ENCODE measurements around the gene PGLYRP4.
"Not testable (repeated sequence)": the region's sequence is repeated elsewhere in the genome, so short reads cannot be mapped to it uniquely, and the experiment has no call there.

Gene PGLYRP4

DNA sequence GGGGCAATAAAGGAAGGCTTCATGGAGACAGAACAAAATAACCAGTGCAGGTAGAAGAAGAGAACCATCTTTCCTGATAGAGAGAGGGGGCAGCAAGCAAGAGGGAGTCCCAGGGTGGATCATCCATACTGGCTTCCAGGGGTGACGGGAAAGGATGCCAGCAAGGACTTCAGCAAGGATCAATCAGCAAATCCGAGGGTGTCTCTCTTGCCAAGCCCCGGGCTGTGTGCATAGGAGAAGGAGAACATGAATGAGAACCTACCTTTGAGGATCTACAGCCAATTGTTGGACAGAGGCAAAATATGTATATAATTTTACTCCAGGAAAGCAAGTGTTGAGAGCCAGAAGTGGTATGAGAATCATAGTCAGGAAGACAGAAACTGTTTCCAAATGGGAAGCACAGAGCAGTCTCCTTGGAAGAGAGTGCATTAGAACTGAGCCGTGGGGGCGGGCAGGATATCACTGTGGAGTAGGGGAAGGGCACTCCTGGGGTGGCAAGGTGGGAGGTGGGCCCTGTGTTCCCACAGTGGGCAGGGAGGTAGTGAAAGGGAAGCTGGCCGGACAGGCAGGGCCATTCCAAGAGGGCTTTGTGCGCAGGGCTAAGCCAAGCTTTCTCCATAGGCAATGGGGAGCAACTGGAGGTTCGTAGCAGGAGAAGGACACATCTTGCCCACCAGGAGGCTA lies 7.9 kb upstream of the PGLYRP4 start:
- DNase-seq (ENCODE audit: low read depth) = no peak

DNA sequence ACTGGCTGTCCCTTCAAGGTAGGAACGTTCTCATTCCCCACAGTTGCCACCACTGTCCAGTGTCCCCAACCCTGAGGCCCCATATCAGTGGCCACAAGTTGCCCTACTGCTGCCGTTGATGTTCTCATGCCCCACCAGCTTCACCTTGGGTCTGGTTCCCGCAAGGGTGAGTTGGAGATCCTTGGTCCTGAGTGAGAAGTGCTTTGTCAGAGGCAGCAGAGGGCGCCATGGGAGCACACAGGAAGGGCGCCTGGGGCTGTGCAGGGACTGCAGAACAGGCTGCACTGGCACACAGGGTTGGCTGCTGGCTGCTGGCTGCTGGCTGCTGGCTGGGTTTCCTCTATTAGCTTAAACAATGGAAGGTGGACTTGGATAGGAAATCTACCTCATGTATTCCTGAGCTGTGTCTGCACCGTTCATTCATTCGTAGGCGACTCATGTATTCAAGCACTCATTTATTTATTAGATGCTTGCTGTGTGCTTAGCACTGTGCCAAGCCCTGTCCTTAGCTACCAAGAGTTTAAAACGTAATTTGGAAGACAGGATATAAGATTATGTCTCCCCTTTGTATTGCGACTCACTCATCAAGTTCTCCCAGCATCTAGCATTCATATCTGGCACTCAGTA lies 6.9 kb upstream of the PGLYRP4 start:
- DNase-seq (ENCODE audit: low read depth) = no peak

DNA sequence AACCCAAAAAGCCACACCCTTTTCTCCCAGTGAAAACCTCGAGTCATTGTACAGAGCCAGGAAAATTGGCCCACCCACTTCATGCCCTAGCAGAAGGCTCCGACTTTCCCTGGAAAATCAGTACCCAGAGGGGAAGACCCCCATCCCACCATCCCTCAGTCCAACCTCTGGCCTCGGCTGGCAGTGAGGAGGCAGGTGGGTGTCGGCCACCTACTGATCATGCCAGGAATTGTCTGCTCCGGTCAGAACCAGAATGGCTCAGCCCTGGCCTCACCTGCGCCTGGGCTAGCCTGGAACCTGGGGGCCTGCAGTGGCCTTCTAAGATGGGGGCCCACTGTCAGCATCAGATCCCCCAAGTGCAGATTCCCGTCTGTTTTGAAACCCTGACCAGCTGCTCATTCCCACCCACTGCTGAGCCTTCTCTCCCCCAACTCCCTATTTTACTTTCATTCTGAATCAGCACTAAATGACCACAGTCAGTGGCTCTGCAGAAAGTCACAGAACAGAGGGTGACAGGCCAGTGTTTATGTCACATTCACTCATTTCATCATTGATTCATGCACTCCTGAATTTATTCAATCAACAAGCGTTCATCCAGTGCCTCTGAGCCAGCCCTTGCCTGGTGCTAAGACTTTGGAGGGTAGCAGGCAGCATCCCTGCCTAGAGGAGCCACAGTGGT lies 6.0 kb upstream of the PGLYRP4 start:
- no peak for DNase-seq (ENCODE audit: low read depth)

GRCh38 chr1:153353226-153353947 lies 4.7 kb upstream of the PGLYRP4 start:
- DNase-seq (ENCODE audit: low read depth) = no peak

- peak; percentile 37 for DNase-seq (ENCODE audit: low read depth)
Measured at GRCh38 chr1:153352523-153352922, 3.9 kb upstream of the PGLYRP4 start.

DNA sequence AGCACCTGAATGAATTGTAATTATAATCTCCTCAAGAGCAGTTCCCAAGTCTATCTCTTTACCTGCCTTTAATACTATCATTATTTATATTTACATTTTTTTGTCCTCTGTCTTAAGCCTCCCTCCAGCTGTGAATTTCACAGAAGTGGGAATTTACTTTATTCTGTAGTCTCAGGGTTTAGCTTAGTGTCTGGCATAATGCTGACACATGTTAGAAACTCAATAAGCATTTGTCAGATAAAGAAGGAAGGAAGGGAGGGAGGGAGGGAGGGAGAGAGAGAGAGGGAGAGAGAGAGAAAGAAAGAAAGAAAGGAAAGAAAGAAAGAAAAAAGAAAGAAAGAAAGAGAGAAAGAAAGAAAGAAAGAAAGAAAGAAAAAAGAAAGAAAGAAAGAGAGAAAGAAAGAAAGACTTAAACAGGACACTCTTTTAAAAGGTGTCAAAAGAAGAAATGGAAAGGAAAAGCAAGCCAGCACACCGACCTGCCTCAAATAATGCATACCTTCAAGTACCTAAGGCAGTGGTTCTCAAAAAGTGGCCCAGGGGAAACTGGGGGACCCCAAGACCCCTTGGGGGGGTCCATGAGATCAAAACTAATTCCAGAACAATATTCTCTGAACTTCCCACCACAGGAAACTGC lies 1.8 kb upstream of the PGLYRP4 start:
- no peak for DNase-seq (ENCODE audit: low read depth)

DNA sequence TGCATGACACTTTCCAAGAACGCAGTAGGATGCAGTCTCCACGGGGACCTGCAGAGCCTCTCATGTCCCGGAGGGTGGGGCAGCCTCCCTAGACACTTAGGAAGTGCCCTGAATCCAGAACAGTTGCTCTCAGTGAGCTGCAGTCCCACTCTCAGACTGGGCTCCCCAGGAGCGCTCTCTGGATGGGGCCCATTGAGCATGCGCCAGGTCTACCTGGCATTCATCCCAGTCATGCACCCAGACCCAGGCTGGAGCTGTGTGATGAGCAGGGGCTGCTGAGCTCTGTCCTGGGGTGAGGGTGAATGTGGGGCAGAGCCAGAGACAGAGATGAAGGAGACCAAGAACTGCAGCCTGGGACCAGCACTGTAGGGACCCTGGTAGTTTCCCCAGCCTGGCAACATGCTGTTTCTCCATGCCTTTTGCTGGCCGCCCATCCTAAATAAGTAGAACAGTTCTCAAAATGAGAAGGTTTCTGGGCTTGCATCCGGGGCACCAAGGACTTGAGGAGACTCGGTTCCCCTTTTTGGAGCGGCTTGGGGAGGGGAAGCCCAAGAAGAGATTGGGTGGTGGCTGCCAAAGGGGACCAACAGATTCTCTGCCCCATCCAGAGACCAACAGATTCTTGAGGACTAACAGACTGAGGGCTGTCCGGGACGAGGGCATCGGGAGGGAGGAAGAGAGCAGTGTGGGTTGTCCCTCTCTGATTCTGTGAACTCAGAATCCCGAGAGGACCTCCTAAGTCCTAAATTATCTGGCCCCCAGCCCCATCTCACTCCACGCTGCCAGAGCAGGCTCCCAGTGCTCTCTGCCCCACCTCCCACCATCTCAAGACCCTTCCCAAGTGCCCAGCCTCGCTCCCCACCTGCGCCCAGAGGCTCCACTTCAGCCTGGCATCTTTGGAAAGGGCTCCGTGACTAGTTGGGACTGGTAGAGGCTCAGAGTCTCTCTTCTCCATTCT lies 1.0 kb upstream of the PGLYRP4 start:
- DNase-seq (ENCODE audit: low read depth) = no peak

DNA sequence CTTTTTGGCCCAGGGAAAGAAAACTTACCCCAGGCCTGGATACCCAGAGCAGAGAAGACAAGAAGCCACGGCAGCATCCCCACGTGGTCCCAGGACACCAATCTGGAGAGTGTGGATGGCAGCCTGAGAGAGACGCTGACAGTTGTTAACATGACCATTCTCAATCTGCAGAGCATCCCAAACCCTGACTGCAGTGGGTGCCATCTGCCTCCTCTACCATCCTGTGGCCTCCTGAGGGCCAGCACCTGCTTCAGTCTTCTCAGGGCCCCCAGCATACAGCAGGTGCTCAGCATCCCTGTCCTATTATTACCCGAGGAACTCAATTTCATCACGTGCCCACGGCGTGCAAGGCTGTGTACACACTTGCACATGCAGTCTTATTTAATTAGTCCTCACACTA lies 785 bp downstream of the PGLYRP4 start:
- no peak for DNase-seq (ENCODE audit: low read depth)

DNA sequence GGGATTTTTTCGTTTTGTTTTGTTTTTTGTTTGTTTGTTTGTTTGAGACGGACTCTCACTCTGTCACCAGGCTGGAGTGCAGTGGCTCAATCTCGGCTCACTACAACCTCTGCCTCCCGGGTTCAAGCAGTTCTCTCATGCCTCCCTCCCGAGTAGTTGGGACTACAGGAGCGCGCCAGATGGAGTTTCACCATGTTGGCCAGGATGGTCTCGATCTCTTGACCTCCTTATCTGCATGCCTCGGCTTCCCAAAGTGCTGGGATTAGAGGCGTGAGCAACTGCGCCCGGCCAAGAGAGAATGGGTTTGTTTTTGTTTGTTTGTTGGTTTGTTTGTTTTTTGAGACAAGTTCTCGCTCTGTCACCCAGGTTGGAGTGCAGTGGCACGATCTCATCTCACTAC lies 1.6 kb downstream of the PGLYRP4 start:
- DNase-seq (ENCODE audit: low read depth) = not testable (repeated sequence)

DNA sequence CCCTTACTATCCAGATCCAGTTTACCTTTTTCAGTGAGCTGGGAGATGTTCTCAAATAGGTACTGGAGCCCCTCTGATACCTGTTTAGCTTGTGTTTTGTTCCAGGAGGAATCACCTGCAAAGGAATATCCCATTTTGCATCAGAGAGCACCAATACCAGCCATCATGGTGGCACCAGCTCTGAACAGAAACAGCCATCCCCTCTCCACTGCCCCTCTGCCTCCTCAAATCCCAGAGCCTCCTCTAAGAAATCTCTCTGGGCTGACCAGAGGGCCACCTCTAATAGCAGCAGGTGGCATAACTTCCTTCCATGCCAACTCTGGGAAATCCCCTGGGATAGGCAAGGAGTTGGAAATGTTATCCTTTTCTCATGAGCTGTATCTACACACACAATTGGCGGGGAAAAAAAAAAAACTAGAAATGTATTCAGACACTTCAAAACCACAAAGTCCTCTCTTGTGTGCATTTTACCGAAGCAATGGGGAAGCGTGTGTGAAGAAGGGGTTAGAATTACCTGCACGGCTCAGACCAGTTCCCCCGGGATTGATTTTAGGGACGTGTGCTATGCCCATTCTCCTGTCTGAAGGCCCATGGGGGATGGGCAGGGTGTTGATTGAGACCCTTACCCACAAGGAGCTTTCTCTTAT lies 2.4 kb downstream of the PGLYRP4 start:
- DNase-seq (ENCODE audit: low read depth) = no peak

DNA sequence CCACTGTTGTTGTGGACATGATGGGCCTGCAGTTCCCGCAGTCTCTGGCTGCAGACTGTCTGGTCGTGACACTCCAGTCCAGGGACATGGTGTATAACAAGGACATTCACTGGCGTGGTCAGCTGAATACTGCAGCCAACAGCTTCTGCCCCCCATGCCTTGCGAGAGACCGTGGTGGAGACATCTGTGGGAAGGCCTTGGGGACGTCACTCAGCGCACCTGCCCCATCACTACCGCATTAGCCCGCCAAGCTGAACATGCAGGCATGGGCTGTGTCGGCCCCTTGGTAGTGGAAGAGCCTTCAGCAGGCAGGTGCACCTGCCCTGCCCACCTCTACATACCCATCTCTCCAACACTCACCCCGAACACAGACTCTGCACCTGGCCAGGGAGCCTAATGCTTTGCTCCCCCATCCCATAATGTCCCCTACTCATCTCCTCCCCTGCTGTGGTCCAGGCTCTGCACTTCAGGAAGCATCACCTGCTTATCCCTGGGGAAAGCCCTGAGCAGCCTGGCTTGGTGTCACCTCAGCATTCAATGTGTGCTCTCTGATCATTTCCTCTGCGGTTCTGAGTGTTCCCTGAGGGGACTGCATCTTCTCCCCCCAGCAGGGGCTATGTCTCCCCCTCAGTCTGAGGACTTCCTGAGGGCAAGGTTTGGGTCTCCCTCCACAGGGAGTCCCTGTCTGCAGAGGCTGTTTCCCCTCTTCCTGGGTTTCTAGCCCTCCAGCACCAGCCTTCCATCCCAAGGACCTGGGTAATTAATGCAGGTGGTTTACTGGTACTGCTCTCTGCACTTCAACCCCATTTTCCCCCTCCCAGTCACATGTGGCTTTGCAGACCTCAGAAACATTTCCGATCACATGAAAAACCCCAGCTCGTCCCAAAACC lies 3.2 kb downstream of the PGLYRP4 start:
- DNase-seq (ENCODE audit: low read depth) = no peak

DNA sequence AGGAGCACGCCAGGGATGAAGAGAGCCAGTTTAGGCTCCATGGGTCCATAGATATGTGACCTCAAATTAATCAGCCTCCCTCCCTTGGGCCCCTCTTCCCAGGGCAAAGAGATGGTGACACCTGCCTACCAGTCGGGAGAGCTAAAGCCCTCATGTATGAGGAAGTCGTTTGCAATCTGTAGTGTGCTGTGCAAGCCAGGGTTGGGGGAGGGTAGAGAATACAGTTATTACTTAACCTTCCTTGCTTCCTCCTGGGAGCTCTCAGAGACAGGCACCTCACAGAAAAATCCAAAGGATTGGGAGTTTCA lies 4.0 kb downstream of the PGLYRP4 start:
- no peak for DNase-seq (ENCODE audit: low read depth)

DNA sequence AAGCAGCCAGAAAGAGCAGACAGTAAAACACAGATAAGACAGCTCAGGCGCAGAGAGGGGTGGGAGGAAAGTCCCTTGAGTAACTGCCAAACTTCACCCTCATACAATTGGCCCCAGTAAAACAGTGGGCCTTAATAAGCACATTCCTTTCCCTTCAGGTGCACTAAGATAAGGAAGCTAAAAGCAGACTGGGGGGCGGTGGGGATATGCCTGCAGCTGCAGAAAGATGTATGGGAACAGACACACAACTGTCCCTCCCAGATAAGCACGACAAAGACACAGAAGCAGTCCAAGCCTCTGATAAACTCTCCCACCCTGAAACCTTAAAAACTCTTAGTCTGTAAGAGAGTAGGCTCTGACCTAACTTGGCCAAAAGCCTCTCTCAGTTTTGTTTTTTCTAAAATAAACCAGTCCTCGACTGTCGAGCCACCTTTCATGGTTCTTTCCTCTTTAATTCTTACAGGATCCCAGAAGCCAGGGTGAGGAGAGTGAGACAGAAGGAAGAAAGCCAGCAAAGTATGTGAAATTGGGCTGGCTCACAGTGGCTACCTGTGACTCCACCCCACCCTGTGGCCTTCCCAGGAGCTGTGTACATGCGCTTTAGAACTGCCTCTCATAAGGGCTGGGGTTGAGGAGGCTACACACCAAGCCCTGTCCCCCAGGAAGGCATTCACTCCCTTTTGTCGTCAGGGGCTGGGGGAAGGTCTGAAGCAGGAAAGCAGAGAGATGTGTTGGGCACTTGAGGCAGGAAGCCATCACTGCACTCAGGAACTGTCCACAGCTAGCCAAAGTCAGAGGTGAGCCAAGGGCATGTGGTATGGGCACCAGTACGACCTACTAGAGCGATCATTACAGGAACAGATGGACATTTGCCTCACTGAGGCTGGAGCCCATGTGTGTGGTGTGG lies 4.6 kb downstream of the PGLYRP4 start:
- DNase-seq (ENCODE audit: low read depth) = no peak

DNA sequence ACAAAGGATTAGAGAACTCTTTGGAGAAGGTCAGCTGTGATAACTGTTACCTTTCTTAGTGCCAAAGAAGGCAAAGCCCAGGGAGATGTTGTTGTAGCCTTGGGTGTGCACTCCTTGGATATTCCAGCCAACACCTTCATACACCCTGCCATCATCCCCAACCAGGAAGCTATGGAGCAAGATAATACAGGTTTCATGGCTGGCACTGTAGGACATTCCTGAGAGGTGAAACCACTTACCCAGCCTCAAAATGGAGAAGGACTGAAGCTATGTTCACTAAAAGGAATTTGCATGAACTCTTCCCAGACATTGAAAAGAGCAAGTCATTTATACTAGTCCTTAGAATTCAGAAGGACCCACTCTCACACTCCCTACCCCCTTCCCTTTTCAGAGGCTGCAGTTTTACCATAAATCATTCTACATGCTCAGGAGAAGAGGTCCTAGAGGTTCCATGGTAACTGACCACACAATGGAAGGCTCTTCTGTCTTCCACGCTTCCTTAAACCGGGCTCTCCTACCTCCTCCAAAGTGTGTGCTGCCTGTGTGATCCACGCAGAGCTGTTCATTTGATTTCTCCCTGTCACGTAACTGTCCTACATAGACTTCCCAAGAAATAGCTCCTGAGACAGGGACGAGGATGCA lies 5.5 kb downstream of the PGLYRP4 start:
- no peak for DNase-seq (ENCODE audit: low read depth)

DNA sequence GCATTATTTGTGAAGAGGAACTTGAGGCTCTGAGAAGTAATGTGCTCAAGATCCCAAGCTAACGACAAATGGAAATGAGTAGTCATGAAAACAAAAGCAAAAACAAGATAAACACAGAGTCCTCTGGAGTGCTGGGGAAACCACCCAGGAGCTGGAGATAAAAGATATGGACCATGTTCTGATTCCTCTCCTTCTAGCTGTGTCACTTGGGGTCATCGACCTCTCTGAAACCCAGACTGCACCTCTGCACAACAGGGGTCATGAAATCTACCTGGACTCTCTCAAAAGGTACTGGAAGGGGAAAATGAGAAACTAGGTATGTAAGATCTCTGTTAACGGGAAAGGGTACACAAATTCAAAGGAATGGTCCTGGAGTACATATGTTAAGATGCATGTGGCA lies 6.5 kb downstream of the PGLYRP4 start:
- no peak for DNase-seq (ENCODE audit: low read depth)

GRCh38 chr1:153341431-153341934 lies 7.2 kb downstream of the PGLYRP4 start:
- no peak for DNase-seq (ENCODE audit: low read depth)

DNA sequence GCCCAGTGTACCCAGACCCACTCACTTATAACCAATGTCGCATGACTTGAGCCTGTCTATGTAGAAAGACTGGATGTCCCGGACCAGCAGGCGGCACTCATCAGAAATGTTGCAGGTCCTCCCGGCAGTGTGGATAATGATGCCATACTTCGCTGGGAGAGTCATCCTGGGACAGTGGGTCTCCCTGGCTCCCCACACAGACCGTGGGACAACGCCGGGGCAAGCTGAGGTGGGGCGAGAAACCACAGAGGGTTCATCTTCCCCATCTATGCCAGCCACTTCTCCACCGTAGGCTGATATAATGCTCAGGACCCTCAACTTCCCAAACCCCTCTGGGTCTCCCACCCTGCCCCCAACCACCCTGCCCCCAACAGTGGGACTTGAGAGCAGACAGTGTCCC lies 8.3 kb downstream of the PGLYRP4 start:
- no peak for DNase-seq (ENCODE audit: low read depth)

GRCh38 chr1:153339802-153340201 lies 8.8 kb downstream of the PGLYRP4 start:
- DNase-seq (ENCODE audit: low read depth) = no peak

Measured in activated T-helper 9 cell treated with anti-CD3 and anti-CD28 coated beads, Interleukin-2, amount 50 U/mL, for 16 hours (primary cell).